IMR-90 (cell line): ENCODE measurements around the gene GPC6. TPM values are rescaled to one million over a fixed set of nuclear protein-coding genes. Genes with fewer than 3 reads are reported as not detected.

Experiments
- ATAC-seq: fragments of 200-7000 bp; cut with Tn5 transposase; 2 replicates; pipeline ENCODE4 v1.9.1; 2020; ENCODE audit warnings: low read depth, mild to moderate bottlenecking, moderate library complexity
- BruUV-seq: library from RNA; stranded (reverse); fragments of 400-500 nt; replicated peaks from 2 replicates; lab custom pipeline; 2021; lab: Mats Ljungman, UMichigan
- CTCF ChIA-PET: fragments of 300-600 bp; formaldehyde crosslinking; extraction: SDS; loops from one replicate; lab custom pipeline; 2021; ENCODE audit warnings: antibody characterized with exemption; lab: Yijun Ruan, JAX
- POLR2A ChIA-PET: fragments of 300-600 bp; sonication (Branson Sonifier 250); formaldehyde crosslinking; loops from one replicate; lab custom pipeline; 2022; ENCODE audit warnings: antibody characterized with exemption; ENCODE audit not compliant: unreplicated experiment; lab: Charles Lee
- DNase-seq: peaks from one replicate; pipeline ENCODE4 v3.0.0; 2013
- H2AFZ ChIP-seq: replicated peaks from 2 replicates; pipeline ENCODE3; 2013; ENCODE audit warnings: low read length, mild to moderate bottlenecking; ENCODE audit not compliant: poor library complexity
- H2AK5ac ChIP-seq: 2 replicates; pipeline ENCODE4 v1.6.1; 2013; ENCODE audit warnings: low read depth, low read length, inconsistent platforms
- H2AK9ac ChIP-seq: replicated peaks from 2 replicates; pipeline ENCODE3; 2013; ENCODE audit warnings: mild to moderate bottlenecking, low read depth, low read length, moderate library complexity; ENCODE audit not compliant: poor library complexity
- H2BK120ac ChIP-seq: 2 replicates; pipeline ENCODE4 v1.6.1; 2013; ENCODE audit warnings: low read depth, low read length, inconsistent platforms
- H2BK15ac ChIP-seq: 3 replicates; pipeline ENCODE4 v1.6.1; 2013; ENCODE audit warnings: low read depth, low read length, inconsistent platforms
- H2BK20ac ChIP-seq: 2 replicates; pipeline ENCODE4 v1.6.1; 2013; ENCODE audit warnings: low read depth, mild to moderate bottlenecking, inconsistent platforms, low read length, moderate library complexity
- H2BK5ac ChIP-seq: 2 replicates; pipeline ENCODE4 v1.6.1; 2013; ENCODE audit warnings: mild to moderate bottlenecking, low read depth, low read length, inconsistent platforms; ENCODE audit not compliant: poor library complexity, severe bottlenecking
- H3K14ac ChIP-seq: replicated peaks from 2 replicates; pipeline ENCODE4 v1.6.1; 2013; ENCODE audit warnings: low read depth, low read length, inconsistent platforms
- H3K18ac ChIP-seq: 2 replicates; pipeline ENCODE4 v1.6.1; 2013; ENCODE audit warnings: low read depth, low read length, control low read depth
- H3K23ac ChIP-seq: 2 replicates; pipeline ENCODE4 v1.6.1; 2013; ENCODE audit warnings: low read depth, low read length, inconsistent platforms
- H3K27ac ChIP-seq: 2 replicates; pipeline ENCODE4 v1.5.1; 2013; ENCODE audit warnings: mild to moderate bottlenecking, control low read depth, low read length; ENCODE audit not compliant: insufficient read depth
- H3K27me3 ChIP-seq: 2 replicates; pipeline ENCODE4 v1.6.1; 2013; ENCODE audit warnings: low read length; ENCODE audit not compliant: control insufficient read depth, insufficient read depth
- H3K36me3 ChIP-seq: 2 replicates; pipeline ENCODE4 v1.6.1; 2013; ENCODE audit warnings: low read length, mixed read lengths; ENCODE audit not compliant: control insufficient read depth, insufficient read depth
- H3K4ac ChIP-seq: 2 replicates; pipeline ENCODE4 v1.6.1; 2013; ENCODE audit warnings: low read depth, low read length, inconsistent platforms
- H3K4me1 ChIP-seq: 2 replicates; pipeline ENCODE4 v1.6.1; 2013; ENCODE audit warnings: low read length, mixed read lengths; ENCODE audit not compliant: control insufficient read depth, insufficient read depth
- H3K4me2 ChIP-seq: 2 replicates; pipeline ENCODE4 v1.6.1; 2013; ENCODE audit warnings: low read depth, mild to moderate bottlenecking, control low read depth, low read length, moderate library complexity
- H3K4me3 ChIP-seq: 2 replicates; pipeline ENCODE4 v1.5.1; 2013; ENCODE audit warnings: low read depth, mild to moderate bottlenecking, control low read depth, low read length, moderate library complexity; ENCODE audit not compliant: insufficient read depth
- H3K56ac ChIP-seq: 2 replicates; pipeline ENCODE4 v1.6.1; 2013; ENCODE audit warnings: low read length, inconsistent platforms; ENCODE audit not compliant: insufficient read depth; ENCODE audit errors: extremely low read depth
- H3K79me1 ChIP-seq, 2 experiments: 2 replicates each; pipeline ENCODE4 v1.6.1; 2013; ENCODE audit warnings: low read length in 2 of 2, inconsistent platforms in 1 of 2, low read depth in 1 of 2
- H3K9ac ChIP-seq: 2 replicates; pipeline ENCODE4 v1.6.1; 2013; ENCODE audit warnings: low read depth, low read length, control low read depth
- H3K9me1 ChIP-seq: 2 replicates; pipeline ENCODE4 v1.6.1; 2013; ENCODE audit warnings: low read length, inconsistent platforms; ENCODE audit not compliant: insufficient read depth
- H3K9me3 ChIP-seq: 2 replicates; pipeline ENCODE4 v1.6.1; 2013; ENCODE audit warnings: low read length; ENCODE audit not compliant: control insufficient read depth, insufficient read depth
- H4K20me1 ChIP-seq: 2 replicates; pipeline ENCODE4 v1.6.1; 2013; ENCODE audit warnings: low read length, inconsistent platforms; ENCODE audit not compliant: insufficient read depth
- H4K5ac ChIP-seq: 2 replicates; pipeline ENCODE4 v1.6.1; 2013; ENCODE audit warnings: mild to moderate bottlenecking, low read depth, low read length, control low read depth
- H4K8ac ChIP-seq, 2 experiments: 2 replicates each; pipeline ENCODE4 v1.6.1; 2013; ENCODE audit warnings: low read depth in 2 of 2, low read length in 2 of 2, control low read depth in 1 of 2, inconsistent platforms in 1 of 2
- H4K91ac ChIP-seq: 2 replicates; pipeline ENCODE4 v1.6.1; 2013; ENCODE audit warnings: low read depth, low read length, inconsistent platforms; ENCODE audit not compliant: insufficient read depth
- BHLHE40 ChIP-seq: fragments of 150-350 bp; IDR thresholded peaks from 2 replicates; pipeline ENCODE4 v1.6.1; 2016; ENCODE audit warnings: mild to moderate bottlenecking, low read depth, low read length
- CEBPB ChIP-seq: IDR thresholded peaks from 2 replicates; pipeline ENCODE4 v1.6.1; 2012; ENCODE audit warnings: low read depth, low read length, improper control_type of control experiment
- CHD1 ChIP-seq: IDR thresholded peaks from 2 replicates; pipeline ENCODE4 v1.6.1; 2012; ENCODE audit warnings: low read depth, low read length, improper control_type of control experiment
- FOS ChIP-seq: fragments of 150-350 bp; IDR thresholded peaks from 2 replicates; pipeline ENCODE4 v1.6.1; 2016; ENCODE audit warnings: low read depth, low read length
- MAFK ChIP-seq: IDR thresholded peaks from 2 replicates; pipeline ENCODE4 v1.6.1; 2012; ENCODE audit warnings: low read depth, low read length, improper control_type of control experiment
- MAZ ChIP-seq: IDR thresholded peaks from 2 replicates; pipeline ENCODE4 v1.6.1; 2012; ENCODE audit warnings: low read depth, mild to moderate bottlenecking, low read length, improper control_type of control experiment, moderate library complexity, borderline replicate concordance
- MXI1 ChIP-seq: IDR thresholded peaks from 2 replicates; pipeline ENCODE4 v1.6.1; 2012; ENCODE audit warnings: low read depth, mild to moderate bottlenecking, low read length, moderate library complexity, borderline replicate concordance
- NFE2L2 ChIP-seq: fragments of 150-350 bp; IDR thresholded peaks from 2 replicates; pipeline ENCODE4 v1.6.1; 2016; ENCODE audit warnings: low read depth, mild to moderate bottlenecking, low read length
- POLR2A ChIP-seq: IDR thresholded peaks from 2 replicates; pipeline ENCODE4 v1.6.1; 2012; ENCODE audit warnings: mild to moderate bottlenecking, low read depth, low read length
- RAD21 ChIP-seq: IDR thresholded peaks from 2 replicates; pipeline ENCODE4 v1.6.1; 2012; ENCODE audit warnings: low read length, improper control_type of control experiment
- RCOR1 ChIP-seq: IDR thresholded peaks from 2 replicates; pipeline ENCODE4 v1.6.1; 2012; ENCODE audit warnings: mild to moderate bottlenecking, low read length, improper control_type of control experiment; ENCODE audit not compliant: insufficient replicate concordance
- RFX5 ChIP-seq: IDR thresholded peaks from 2 replicates; pipeline ENCODE4 v1.8.0; 2012; ENCODE audit warnings: low read depth, mild to moderate bottlenecking, low read length, moderate library complexity
- SMC3 ChIP-seq: fragments of 150-350 bp; IDR thresholded peaks from 2 replicates; pipeline ENCODE4 v1.6.1; 2016; ENCODE audit warnings: low read depth, mild to moderate bottlenecking, antibody characterized with exemption, low read length, moderate library complexity
- WGBS, 2 experiments: methylation state at CpG; one replicate each; pipeline versions ENCODE4 v1.1.5 to v1.1.7; 2013; ENCODE audit warnings: missing lambda C conversion rate in 2 of 2; ENCODE audit not compliant: insufficient read length in 1 of 2; ENCODE audit errors: extremely low coverage in 2 of 2; 5-methylcytosine and 5-hydroxymethylcytosine counted together
- dilution Hi-C: fragments of 300-500 bp; cut with HindIII; formaldehyde crosslinking; loops from one replicate; pipeline ENCODE4 v1.14.3; 2018; ENCODE audit warnings: low sequenced_read_pairs; ENCODE audit not compliant: unreplicated experiment
- in situ Hi-C: fragments of 300-500 bp; cut with MboI; formaldehyde crosslinking; loops from 3 replicates; pipeline ENCODE4 v1.14.3; 2019; ENCODE audit warnings: low sequenced_read_pairs, inconsistent platforms, mixed read lengths
- intact Hi-C: fragments of 100-400 bp; cut with micrococcal nuclease; formaldehyde crosslinking; loops from 2 replicates; pipeline ENCODE4 v1.10.0; 2022
- polyA plus RNA-seq, 3 experiments: library from polyadenylated mRNA; depleted of rRNA; stranded (reverse); fragments of >200 nt; gene quantifications; 2 replicates each; pipeline ENCODE4 v1.2.3, GENCODE V29; 2012; ENCODE audit warnings: low replicate concordance in 1 of 3
- total RNA-seq: library from RNA; depleted of rRNA; stranded (reverse); fragments of >200 nt; gene quantifications from 2 replicates; pipeline ENCODE4 v1.2.3, GENCODE V29; 2012
- TF ChIP-seq, protein P1 (sequence below): fragments of 150-350 bp; IDR thresholded peaks from 2 replicates; pipeline ENCODE4 v1.6.1; 2017; ENCODE audit warnings: mild to moderate bottlenecking, antibody characterized with exemption, low read length, low read depth
- TF ChIP-seq, protein P2 (sequence below): fragments of 150-350 bp; IDR thresholded peaks from 2 replicates; pipeline ENCODE4 v1.6.1; 2016; ENCODE audit warnings: low read depth, mild to moderate bottlenecking, low read length, moderate library complexity, borderline replicate concordance
- TF ChIP-seq, protein P3 (sequence below): conservative IDR thresholded peaks from 2 replicates; pipeline ENCODE4 v1.5.1; 2012; ENCODE audit warnings: mild to moderate bottlenecking, low read depth, low read length, improper control_type of control experiment

Gene GPC6
- total and polyA plus RNA-seq, 2 of the 4 experiments (the other 2 are of a cell fraction) = 14.9 to 39.4 TPM

DNA sequence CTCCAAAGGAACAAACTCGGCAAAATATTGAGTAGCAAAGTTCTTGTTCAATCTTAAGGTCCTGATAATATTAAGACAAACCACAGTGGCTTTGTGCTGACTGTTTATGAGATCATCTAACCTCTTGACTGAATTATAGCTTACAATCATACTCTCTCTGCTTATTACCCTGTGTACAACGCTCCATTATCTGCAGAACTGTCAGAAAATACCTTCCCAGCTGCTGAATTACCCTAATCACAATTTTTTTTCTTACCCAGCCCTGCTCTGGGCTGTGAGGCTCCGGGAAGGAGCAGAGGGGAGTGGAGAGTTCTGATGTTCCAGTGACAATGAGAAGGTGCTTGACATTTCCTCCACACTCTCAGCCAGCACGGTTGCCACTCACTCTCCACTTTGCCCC, 1188.1 kb downstream of the GPC6 start:
- intact Hi-C loops = no loop called here
- ATAC-seq = 0 out of 2 replicates have a peak, but pooled peaks have one; percentile 9
- dilution Hi-C loops = no loop called here
- no peak overlapping the region for H4K91ac ChIP-seq
- H3K4me2 ChIP-seq = no peak overlapping the region
- in situ Hi-C loops = no loop called here
- H3K18ac ChIP-seq = no peak overlapping the region
- no peak overlapping the region for H3K4ac ChIP-seq
- H2BK120ac ChIP-seq = no peak overlapping the region
- no peak overlapping the region for H3K9ac ChIP-seq
- no peak overlapping the region for H2BK5ac ChIP-seq
- no peak overlapping the region for H3K14ac ChIP-seq
- H2AK9ac ChIP-seq = no peak overlapping the region
- no peak overlapping the region for H2AFZ ChIP-seq
- no peak overlapping the region for H2BK15ac ChIP-seq
- H2AK5ac ChIP-seq = no peak overlapping the region
- no peak overlapping the region for H3K27ac ChIP-seq
- no peak overlapping the region for H2BK20ac ChIP-seq
- no peak overlapping the region for H3K4me3 ChIP-seq
- no peak overlapping the region for H3K56ac ChIP-seq
- no peaks in the 10 kb centered on the region for H3K79me1 ChIP-seq
- POLR2A ChIA-PET = no interaction called here
- H4K5ac ChIP-seq = no peak overlapping the region
- peak; percentile 14 for DNase-seq
- no peak overlapping the region for H4K8ac ChIP-seq
- peaks cover 5% of the 10 kb centered on the region for H3K27me3 ChIP-seq
- no peaks in the 10 kb centered on the region for H3K9me3 ChIP-seq
- no peak overlapping the region for H3K23ac ChIP-seq
- H4K20me1 ChIP-seq = no peaks in the 10 kb centered on the region
- no TSS peak for BruUV-seq
- CTCF ChIA-PET = no interaction called here
- TF ChIP-seq, protein P1, sequence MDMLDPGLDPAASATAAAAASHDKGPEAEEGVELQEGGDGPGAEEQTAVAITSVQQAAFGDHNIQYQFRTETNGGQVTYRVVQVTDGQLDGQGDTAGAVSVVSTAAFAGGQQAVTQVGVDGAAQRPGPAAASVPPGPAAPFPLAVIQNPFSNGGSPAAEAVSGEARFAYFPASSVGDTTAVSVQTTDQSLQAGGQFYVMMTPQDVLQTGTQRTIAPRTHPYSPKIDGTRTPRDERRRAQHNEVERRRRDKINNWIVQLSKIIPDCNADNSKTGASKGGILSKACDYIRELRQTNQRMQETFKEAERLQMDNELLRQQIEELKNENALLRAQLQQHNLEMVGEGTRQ = no peak
- TF ChIP-seq RAD21 = no peak
- TF ChIP-seq SMC3 = no peak
- TF ChIP-seq MAFK = no peak
- TF ChIP-seq POLR2A = no peak
- TF ChIP-seq CEBPB = no peak
- no peak for TF ChIP-seq RFX5
- TF ChIP-seq RCOR1 = no peak
- TF ChIP-seq BHLHE40 = no peak
- TF ChIP-seq, protein P2, sequence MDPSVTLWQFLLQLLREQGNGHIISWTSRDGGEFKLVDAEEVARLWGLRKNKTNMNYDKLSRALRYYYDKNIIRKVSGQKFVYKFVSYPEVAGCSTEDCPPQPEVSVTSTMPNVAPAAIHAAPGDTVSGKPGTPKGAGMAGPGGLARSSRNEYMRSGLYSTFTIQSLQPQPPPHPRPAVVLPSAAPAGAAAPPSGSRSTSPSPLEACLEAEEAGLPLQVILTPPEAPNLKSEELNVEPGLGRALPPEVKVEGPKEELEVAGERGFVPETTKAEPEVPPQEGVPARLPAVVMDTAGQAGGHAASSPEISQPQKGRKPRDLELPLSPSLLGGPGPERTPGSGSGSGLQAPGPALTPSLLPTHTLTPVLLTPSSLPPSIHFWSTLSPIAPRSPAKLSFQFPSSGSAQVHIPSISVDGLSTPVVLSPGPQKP = no peak
- TF ChIP-seq MXI1 = no peak
- no peak for TF ChIP-seq CHD1
- TF ChIP-seq NFE2L2 = no peak
- TF ChIP-seq, protein P3, sequence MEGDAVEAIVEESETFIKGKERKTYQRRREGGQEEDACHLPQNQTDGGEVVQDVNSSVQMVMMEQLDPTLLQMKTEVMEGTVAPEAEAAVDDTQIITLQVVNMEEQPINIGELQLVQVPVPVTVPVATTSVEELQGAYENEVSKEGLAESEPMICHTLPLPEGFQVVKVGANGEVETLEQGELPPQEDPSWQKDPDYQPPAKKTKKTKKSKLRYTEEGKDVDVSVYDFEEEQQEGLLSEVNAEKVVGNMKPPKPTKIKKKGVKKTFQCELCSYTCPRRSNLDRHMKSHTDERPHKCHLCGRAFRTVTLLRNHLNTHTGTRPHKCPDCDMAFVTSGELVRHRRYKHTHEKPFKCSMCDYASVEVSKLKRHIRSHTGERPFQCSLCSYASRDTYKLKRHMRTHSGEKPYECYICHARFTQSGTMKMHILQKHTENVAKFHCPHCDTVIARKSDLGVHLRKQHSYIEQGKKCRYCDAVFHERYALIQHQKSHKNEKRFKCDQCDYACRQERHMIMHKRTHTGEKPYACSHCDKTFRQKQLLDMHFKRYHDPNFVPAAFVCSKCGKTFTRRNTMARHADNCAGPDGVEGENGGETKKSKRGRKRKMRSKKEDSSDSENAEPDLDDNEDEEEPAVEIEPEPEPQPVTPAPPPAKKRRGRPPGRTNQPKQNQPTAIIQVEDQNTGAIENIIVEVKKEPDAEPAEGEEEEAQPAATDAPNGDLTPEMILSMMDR = no peak
- no peak for TF ChIP-seq MAZ
- no peak for TF ChIP-seq FOS
- H3K9me1 ChIP-seq = no peaks in the 10 kb centered on the region
- no CpG with 5 or more reads among the region's 4 CpGs for WGBS, 2 experiments
- H3K36me3 ChIP-seq = no peaks in the 10 kb centered on the region
- H3K4me1 ChIP-seq = no peaks in the 10 kb centered on the region
